Panc1 (cell line): ENCODE data around the gene SDC4. TPM values are rescaled to one million over a fixed set of nuclear protein-coding genes. Genes with fewer than 3 reads are reported as not detected.

Experiments
- ATAC-seq: fragments of 200-7000 bp; cut with Tn5 transposase; 2 replicates; pipeline ENCODE4 v1.9.1; 2020; ENCODE audit warnings: mild to moderate bottlenecking, moderate library complexity
- BruUV-seq: library from RNA; stranded (reverse); fragments of 400-500 nt; replicated peaks from 2 replicates; lab custom pipeline; 2021; lab: Mats Ljungman, UMichigan
- CTCF ChIA-PET: fragments of 300-600 bp; sonication (Branson Sonifier 250); formaldehyde crosslinking; loops from one replicate; lab custom pipeline; 2022; ENCODE audit warnings: antibody characterized with exemption; lab: Charles Lee
- POLR2A ChIA-PET: fragments of 300-600 bp; sonication (Branson Sonifier 250); formaldehyde crosslinking; loops from one replicate; lab custom pipeline; 2022; ENCODE audit warnings: antibody characterized with exemption; lab: Charles Lee
- DNase-seq: peaks from one replicate; pipeline ENCODE4 v3.0.0-alpha.2; 2010; ENCODE audit warnings: low read depth, low spot score
- H3K27ac ChIP-seq: 2 replicates; pipeline ENCODE4 v1.5.1; 2011; ENCODE audit warnings: mild to moderate bottlenecking, low read length, inconsistent platforms
- H3K27me3 ChIP-seq: fragments of 200-500 bp; sonication (Bioruptor generic); 2 replicates; pipeline ENCODE4 v1.6.0; 2014; ENCODE audit warnings: low read length, inconsistent platforms; ENCODE audit not compliant: control insufficient read depth, insufficient read depth
- H3K36me3 ChIP-seq: fragments of 200-500 bp; sonication (Bioruptor generic); 2 replicates; pipeline ENCODE4 v1.5.1; 2014; ENCODE audit warnings: inconsistent platforms, mild to moderate bottlenecking, low read length, moderate library complexity; ENCODE audit not compliant: control insufficient read depth, insufficient read depth
- H3K4me1 ChIP-seq: 2 replicates; pipeline ENCODE4 v1.5.1; 2011; ENCODE audit warnings: inconsistent platforms, mild to moderate bottlenecking, low read length, moderate library complexity; ENCODE audit not compliant: control insufficient read depth, insufficient read depth
- H3K4me3 ChIP-seq, 2 experiments: 2 replicates each; pipeline ENCODE4 v1.5.1; 2011 to 2012; ENCODE audit warnings: low read depth in 2 of 2, low read length in 2 of 2, mild to moderate bottlenecking in 2 of 2, inconsistent platforms in 1 of 2, moderate library complexity in 1 of 2
- H3K9me3 ChIP-seq: fragments of 200-500 bp; sonication (Bioruptor generic); 2 replicates; pipeline ENCODE4 v1.5.1; 2014; ENCODE audit warnings: low read depth, mild to moderate bottlenecking, inconsistent platforms, low read length, moderate library complexity; ENCODE audit not compliant: control insufficient read depth, insufficient read depth
- POLR2AphosphoS5 ChIP-seq: IDR thresholded peaks from 2 replicates; pipeline ENCODE4 v1.6.1; 2012; ENCODE audit warnings: mild to moderate bottlenecking, low read depth, low read length, moderate library complexity
- SIN3A ChIP-seq: IDR thresholded peaks from 2 replicates; pipeline ENCODE4 v1.6.1; 2012; ENCODE audit warnings: low read depth, mild to moderate bottlenecking, low read length, moderate library complexity, borderline replicate concordance; ENCODE audit not compliant: insufficient read depth
- TCF7L2 ChIP-seq: IDR thresholded peaks from 2 replicates; pipeline ENCODE4 v1.6.1; 2011; ENCODE audit warnings: mild to moderate bottlenecking, low read depth, low read length, inconsistent platforms
- in situ Hi-C: cut with HindIII; loops from 2 replicates; pipeline ENCODE4 v1.10.0; 2016; ENCODE audit warnings: low sequenced_read_pairs, low pct_unique_long_range_greater_than_20kb
- intact Hi-C: fragments of 100-400 bp; cut with micrococcal nuclease; formaldehyde crosslinking; loops from one replicate; pipeline ENCODE4 v1.10.0; 2022; ENCODE audit not compliant: unreplicated experiment
- total RNA-seq: library from RNA; stranded (reverse); gene quantifications from one replicate; pipeline ENCODE4 v1.2.1, GENCODE V29; 2021; ENCODE audit not compliant: unreplicated experiment
- TF ChIP-seq, protein P1 (sequence below), 2 experiments: IDR thresholded peaks; 2 replicates each; pipeline ENCODE4 v1.6.1; 2011 to 2012; ENCODE audit warnings: low read depth in 2 of 2, control low read depth in 1 of 2, low read length in 1 of 2, mild to moderate bottlenecking in 1 of 2, moderate library complexity in 1 of 2; ENCODE audit not compliant: insufficient read depth in 1 of 2
- TF ChIP-seq, protein P2 (sequence below): fragments of 450-650 bp; IDR thresholded peaks from 2 replicates; pipeline ENCODE4 v1.5.1; 2017; ENCODE audit warnings: mild to moderate bottlenecking

SDC4 gene
- total RNA-seq, 1 experiment from 2014 or later, result 93.3 TPM

DNA sequence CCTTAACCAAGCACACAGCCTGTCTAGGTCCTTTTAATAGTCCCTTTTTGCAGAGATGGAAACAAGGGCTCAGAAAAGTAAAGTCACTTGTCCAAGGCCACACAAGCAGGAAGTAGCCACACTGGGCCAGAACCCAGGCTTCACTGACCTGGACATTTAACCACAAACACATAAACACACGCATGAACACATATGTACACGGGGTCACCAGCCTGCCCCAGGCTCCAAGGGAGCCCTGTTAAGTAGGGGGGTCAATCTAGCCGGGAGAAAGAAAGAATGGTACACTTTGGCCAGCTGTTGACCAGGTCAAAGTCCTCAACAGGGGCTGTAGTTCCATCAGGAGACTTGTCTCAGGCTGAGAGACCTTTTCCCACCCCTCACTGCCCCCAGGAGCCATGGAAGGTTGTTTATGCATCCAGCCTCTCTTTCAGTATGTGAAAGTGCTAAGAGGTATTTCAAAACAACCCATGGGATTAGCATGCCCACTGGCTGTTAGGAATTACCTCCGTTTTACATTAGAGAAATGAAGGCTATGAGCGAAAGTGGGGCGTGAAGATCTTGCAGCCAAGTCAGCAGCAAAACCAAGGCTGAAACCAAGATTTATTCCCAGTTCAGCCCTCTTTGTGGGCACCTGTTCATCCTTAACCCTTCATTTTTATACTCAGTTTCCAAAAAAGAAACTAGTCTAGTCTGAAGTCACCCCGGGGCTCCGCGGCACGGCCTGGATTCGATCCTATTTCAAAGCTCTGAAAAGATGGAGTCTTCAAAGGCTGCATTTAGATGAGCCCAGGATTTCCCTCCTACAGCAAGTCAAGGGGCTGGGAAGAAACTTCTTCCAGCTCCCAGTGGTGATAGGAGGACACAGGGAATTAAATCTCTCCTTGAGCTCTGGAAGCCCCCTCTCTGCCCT, 9.8 kb downstream of the SDC4 start:
- peak overlapping the region; percentile 88 for H3K27ac ChIP-seq
- no peaks in the 10 kb centered on the region for H3K9me3 ChIP-seq
- ATAC-seq, result no peak
- no peaks in the 10 kb centered on the region; the same call in 1 of the 2 replicates for H3K36me3 ChIP-seq
- in situ Hi-C loops (no loop called here), intact Hi-C loops (no loop called here)
- ChIA-PET CTCF (interaction anchor here (1.5 kb wide), 1 partner anchor 15 kb away, joined by 4 read pairs; no protein-coding TSS in a partner anchor), POLR2A (no interaction called here)
- H3K27me3 ChIP-seq, result no peaks in the 10 kb centered on the region
- peaks cover 79% of the 10 kb centered on the region for H3K4me1 ChIP-seq
- TF ChIP-seq POLR2AphosphoS5 (no peak), SIN3A (no peak)
- TF ChIP-seq, protein P1, sequence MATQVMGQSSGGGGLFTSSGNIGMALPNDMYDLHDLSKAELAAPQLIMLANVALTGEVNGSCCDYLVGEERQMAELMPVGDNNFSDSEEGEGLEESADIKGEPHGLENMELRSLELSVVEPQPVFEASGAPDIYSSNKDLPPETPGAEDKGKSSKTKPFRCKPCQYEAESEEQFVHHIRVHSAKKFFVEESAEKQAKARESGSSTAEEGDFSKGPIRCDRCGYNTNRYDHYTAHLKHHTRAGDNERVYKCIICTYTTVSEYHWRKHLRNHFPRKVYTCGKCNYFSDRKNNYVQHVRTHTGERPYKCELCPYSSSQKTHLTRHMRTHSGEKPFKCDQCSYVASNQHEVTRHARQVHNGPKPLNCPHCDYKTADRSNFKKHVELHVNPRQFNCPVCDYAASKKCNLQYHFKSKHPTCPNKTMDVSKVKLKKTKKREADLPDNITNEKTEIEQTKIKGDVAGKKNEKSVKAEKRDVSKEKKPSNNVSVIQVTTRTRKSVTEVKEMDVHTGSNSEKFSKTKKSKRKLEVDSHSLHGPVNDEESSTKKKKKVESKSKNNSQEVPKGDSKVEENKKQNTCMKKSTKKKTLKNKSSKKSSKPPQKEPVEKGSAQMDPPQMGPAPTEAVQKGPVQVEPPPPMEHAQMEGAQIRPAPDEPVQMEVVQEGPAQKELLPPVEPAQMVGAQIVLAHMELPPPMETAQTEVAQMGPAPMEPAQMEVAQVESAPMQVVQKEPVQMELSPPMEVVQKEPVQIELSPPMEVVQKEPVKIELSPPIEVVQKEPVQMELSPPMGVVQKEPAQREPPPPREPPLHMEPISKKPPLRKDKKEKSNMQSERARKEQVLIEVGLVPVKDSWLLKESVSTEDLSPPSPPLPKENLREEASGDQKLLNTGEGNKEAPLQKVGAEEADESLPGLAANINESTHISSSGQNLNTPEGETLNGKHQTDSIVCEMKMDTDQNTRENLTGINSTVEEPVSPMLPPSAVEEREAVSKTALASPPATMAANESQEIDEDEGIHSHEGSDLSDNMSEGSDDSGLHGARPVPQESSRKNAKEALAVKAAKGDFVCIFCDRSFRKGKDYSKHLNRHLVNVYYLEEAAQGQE (IDR thresholded peaks at IDR 0.05; ENCODE audit: insufficient read depth in 1 of 2, low read depth in 2 of 2, low read length in 1 of 2), result no peak
- peak overlapping the region in 1 of 2 experiments; percentile 25; a peak in 1 of 4 replicates for H3K4me3 ChIP-seq
- DNase-seq, result no peak
- no TSS peak for BruUV-seq

DNA sequence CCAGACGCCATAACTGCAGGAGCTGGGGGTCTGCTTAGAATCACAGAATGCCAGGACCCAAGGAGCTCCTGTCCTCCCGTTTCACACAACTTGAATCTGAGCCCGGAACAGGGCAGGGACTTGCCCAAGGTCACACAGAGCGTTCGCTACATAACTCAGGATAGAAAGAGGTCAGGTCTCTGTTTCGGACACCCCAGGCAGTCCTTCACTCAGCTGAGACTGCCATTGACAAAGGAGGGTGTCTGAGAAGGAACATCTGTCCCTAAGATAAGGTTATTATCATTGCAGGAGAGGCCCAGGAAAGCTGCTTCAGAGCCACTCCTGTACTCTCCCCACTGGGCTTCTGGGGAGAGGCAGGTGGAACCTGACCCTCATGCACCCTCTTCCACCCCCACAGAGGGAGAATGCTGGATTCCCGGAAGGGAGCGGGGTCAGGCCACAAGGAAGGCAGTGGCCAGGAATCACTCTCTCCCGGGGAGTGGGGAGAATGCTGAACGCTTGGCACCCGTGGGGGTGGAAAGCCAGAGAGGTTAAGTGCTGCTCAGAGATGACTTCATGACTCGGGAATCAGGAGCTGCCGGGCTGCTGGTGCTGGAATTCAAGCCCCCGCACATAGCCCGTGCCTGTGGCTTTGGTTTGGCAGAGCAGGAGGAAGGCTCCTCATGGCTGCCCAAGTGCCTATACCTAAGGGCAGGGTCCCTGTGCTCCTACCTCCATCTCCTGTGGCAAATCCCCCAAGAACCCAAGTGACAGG, 10.7 kb downstream of the SDC4 start:
- Histone ChIP-seq H3K9me3 (no peaks in the 10 kb centered on the region), H3K36me3 (no peaks in the 10 kb centered on the region; the same call in 1 of the 2 replicates), H3K4me1 (peaks cover 70% of the 10 kb centered on the region), H3K27ac (peak overlapping the region; percentile 88), H3K27me3 (no peaks in the 10 kb centered on the region), H3K4me3 (peak overlapping the region in 1 of 2 experiments; percentile 25; a peak in 2 of 4 replicates)
- in situ Hi-C loops (no loop called here), intact Hi-C loops (no loop called here)
- ChIA-PET POLR2A (no interaction called here), CTCF (interaction anchor here (0.6 to 1.5 kb wide), 4 partner anchors 10 to 99 kb away, joined by 3 to 6 read pairs (median 4); no protein-coding TSS in a partner anchor)
- BruUV-seq, result no TSS peak
- no peak for DNase-seq
- peak; percentile 37 for ATAC-seq
- TF ChIP-seq, protein P1 (IDR thresholded peaks at IDR 0.05; ENCODE audit: insufficient read depth in 1 of 2, low read depth in 2 of 2, low read length in 1 of 2), result no peak
- TF ChIP-seq TCF7L2 (no peak), SIN3A (no peak), POLR2AphosphoS5 (no peak)
- TF ChIP-seq, protein P2, sequence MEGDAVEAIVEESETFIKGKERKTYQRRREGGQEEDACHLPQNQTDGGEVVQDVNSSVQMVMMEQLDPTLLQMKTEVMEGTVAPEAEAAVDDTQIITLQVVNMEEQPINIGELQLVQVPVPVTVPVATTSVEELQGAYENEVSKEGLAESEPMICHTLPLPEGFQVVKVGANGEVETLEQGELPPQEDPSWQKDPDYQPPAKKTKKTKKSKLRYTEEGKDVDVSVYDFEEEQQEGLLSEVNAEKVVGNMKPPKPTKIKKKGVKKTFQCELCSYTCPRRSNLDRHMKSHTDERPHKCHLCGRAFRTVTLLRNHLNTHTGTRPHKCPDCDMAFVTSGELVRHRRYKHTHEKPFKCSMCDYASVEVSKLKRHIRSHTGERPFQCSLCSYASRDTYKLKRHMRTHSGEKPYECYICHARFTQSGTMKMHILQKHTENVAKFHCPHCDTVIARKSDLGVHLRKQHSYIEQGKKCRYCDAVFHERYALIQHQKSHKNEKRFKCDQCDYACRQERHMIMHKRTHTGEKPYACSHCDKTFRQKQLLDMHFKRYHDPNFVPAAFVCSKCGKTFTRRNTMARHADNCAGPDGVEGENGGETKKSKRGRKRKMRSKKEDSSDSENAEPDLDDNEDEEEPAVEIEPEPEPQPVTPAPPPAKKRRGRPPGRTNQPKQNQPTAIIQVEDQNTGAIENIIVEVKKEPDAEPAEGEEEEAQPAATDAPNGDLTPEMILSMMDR, result no peak
